ENCODE measurements around the gene CAND2.

DNA sequence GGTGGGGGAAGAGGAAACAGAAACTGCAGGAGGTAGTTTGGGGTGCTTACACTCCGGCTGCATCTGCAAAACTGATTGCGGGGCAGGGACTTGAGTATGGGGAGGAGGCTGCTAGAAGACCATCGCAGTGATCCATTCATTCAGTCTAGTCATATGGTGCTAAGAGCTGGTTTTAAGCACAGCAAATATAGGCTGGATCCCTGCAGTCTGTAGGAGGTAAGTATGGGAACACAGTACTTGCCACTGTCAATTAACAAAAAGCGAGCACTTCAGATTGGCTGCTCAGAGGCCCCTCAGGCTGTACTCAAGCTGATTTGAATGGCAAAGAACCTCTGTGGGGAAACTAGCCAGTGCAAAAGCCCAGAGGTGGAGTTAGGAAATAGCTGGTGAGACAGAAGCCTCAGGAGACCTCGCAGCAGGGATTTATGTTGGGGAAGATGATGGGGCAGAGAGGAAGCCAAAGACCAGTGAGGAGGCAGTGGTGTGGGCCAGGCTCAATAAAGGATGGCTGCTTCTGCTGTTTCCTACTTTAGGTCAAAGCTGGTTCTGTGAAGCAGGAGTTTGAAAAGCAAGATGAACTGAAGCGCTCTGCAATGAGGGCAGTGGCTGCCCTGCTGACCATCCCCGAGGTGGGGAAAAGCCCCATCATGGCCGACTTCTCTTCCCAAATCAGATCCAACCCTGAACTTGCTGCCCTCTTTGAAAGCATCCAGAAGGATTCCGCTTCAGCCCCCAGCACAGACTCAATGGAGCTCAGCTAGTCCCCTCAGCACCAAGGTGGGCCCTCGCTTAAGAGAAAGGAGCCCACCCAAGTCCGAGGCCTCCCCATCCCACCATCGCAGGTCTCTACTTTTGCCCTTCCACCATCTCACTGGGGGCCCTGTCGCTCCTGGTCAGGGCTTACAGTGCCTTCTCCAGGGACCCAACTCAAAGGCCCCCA lies 37.0 kb downstream of the CAND2 start:
- TF ChIP-seq, protein P1, sequence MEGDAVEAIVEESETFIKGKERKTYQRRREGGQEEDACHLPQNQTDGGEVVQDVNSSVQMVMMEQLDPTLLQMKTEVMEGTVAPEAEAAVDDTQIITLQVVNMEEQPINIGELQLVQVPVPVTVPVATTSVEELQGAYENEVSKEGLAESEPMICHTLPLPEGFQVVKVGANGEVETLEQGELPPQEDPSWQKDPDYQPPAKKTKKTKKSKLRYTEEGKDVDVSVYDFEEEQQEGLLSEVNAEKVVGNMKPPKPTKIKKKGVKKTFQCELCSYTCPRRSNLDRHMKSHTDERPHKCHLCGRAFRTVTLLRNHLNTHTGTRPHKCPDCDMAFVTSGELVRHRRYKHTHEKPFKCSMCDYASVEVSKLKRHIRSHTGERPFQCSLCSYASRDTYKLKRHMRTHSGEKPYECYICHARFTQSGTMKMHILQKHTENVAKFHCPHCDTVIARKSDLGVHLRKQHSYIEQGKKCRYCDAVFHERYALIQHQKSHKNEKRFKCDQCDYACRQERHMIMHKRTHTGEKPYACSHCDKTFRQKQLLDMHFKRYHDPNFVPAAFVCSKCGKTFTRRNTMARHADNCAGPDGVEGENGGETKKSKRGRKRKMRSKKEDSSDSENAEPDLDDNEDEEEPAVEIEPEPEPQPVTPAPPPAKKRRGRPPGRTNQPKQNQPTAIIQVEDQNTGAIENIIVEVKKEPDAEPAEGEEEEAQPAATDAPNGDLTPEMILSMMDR (IDR thresholded peaks at IDR 0.05), result no peak
- no peak for TF ChIP-seq POLR2A (IDR thresholded peaks at IDR 0.05)
